ENCODE data around the gene ZNF189. TPM values are rescaled to one million over a fixed set of nuclear protein-coding genes. Genes with fewer than 3 reads are reported as not detected.

Gene ZNF189
- total and polyA plus RNA-seq, 9 donors = 11.3 to 30.5 (median 25.1) TPM

GRCh38 chr9:101354143-101354764, 44.4 kb upstream of the ZNF189 start:
- Histone ChIP-seq H3K27ac (no peak overlapping the region), H3K4me3 (no peak overlapping the region), H3K27me3 (no peaks in the 10 kb centered on the region), H3K4me1 (ENCODE audit: insufficient read depth) (no peaks in the 10 kb centered on the region), H3K9me3 (no peaks in the 10 kb centered on the region), H3K36me3 (no peaks in the 10 kb centered on the region)
- intact Hi-C loops (cut with DNase I) = no loop called here
- no peak for DNase-seq
- 84 to 90% (median 84%) methylated on average over 5 of the region's 5 CpGs for WGBS, 3 donors
- TF ChIP-seq POLR2A (IDR thresholded peaks at IDR 0.05) = no peak
- TF ChIP-seq CTCF (IDR thresholded peaks at IDR 0.05) = no peak
- no peak for TF ChIP-seq EP300 (IDR thresholded peaks at IDR 0.05)

- H3K4me3 ChIP-seq = no peak overlapping the region
- DNase-seq = no peak
- WGBS, 3 donors = 78 to 79% (median 79%) methylated on average over 7 of the region's 7 CpGs
- H3K36me3 ChIP-seq = no peaks in the 10 kb centered on the region
- intact Hi-C loops (cut with DNase I) = no loop called here
- no peaks in the 10 kb centered on the region for H3K27me3 ChIP-seq
- TF ChIP-seq EP300 (IDR thresholded peaks at IDR 0.05) = no peak
- TF ChIP-seq POLR2A (IDR thresholded peaks at IDR 0.05) = no peak
- H3K27ac ChIP-seq = no peak overlapping the region
- H3K4me1 ChIP-seq (ENCODE audit: insufficient read depth) = no peaks in the 10 kb centered on the region
- H3K9me3 ChIP-seq = no peaks in the 10 kb centered on the region
Measured at GRCh38 chr9:101354765-101355708, 43.6 kb upstream of the ZNF189 start.

- WGBS, 3 donors = 22 to 93% (median 48%) methylated on average over 1 of the region's 1 CpG
- Histone ChIP-seq H3K36me3 (no peaks in the 10 kb centered on the region), H3K27ac (no peak overlapping the region), H3K4me1 (ENCODE audit: insufficient read depth) (no peaks in the 10 kb centered on the region), H3K9me3 (no peaks in the 10 kb centered on the region), H3K4me3 (no peak overlapping the region), H3K27me3 (no peaks in the 10 kb centered on the region)
- TF ChIP-seq EP300 (IDR thresholded peaks at IDR 0.05) (no peak), CTCF (IDR thresholded peaks at IDR 0.05) (no peak), POLR2A (IDR thresholded peaks at IDR 0.05) (no peak)
- intact Hi-C loops (cut with DNase I) = no loop called here
- no peak for DNase-seq
Measured at GRCh38 chr9:101356619-101357018, 42.0 kb upstream of the ZNF189 start.

GRCh38 chr9:101359679-101360078, 39.0 kb upstream of the ZNF189 start:
- no peaks in the 10 kb centered on the region for H3K9me3 ChIP-seq
- no peak for TF ChIP-seq EP300 (IDR thresholded peaks at IDR 0.05)
- TF ChIP-seq POLR2A (IDR thresholded peaks at IDR 0.05) = no peak
- TF ChIP-seq CTCF (IDR thresholded peaks at IDR 0.05) = no peak
- WGBS, 3 donors = 59 to 70% (median 64%) methylated on average over 1 of the region's 1 CpG

GRCh38 chr9:101360647-101361046, 38.0 kb upstream of the ZNF189 start:
- Histone ChIP-seq H3K9me3 (no peaks in the 10 kb centered on the region), H3K27me3 (no peaks in the 10 kb centered on the region), H3K27ac (no peak overlapping the region), H3K4me1 (ENCODE audit: insufficient read depth) (no peaks in the 10 kb centered on the region), H3K4me3 (no peak overlapping the region), H3K36me3 (no peaks in the 10 kb centered on the region)
- intact Hi-C loops (cut with DNase I) = no loop called here
- no peak for DNase-seq
- TF ChIP-seq CTCF (IDR thresholded peaks at IDR 0.05) (no peak), POLR2A (IDR thresholded peaks at IDR 0.05) (no peak), EP300 (IDR thresholded peaks at IDR 0.05) (no peak)

More at GRCh38 chr9:101359679-101360078, 39.0 kb upstream of the ZNF189 start:
- Histone ChIP-seq H3K4me3 (no peak overlapping the region), H3K4me1 (ENCODE audit: insufficient read depth) (no peaks in the 10 kb centered on the region), H3K36me3 (no peaks in the 10 kb centered on the region), H3K27me3 (no peaks in the 10 kb centered on the region), H3K27ac (no peak overlapping the region)
- intact Hi-C loops (cut with DNase I) = no loop called here
- DNase-seq = no peak
